Fibroblast of upper back skin (primary cell): ENCODE data around the gene ASIC1.
A peak's percentile ranks its signal among the peaks of the same experiment; 100 is the strongest.
"Not testable (repeated sequence)": the region's sequence is repeated elsewhere in the genome, so short reads cannot be mapped to it uniquely, and the experiment has no call there.

Experiments used
- DNase-seq: peaks from one replicate; pipeline ENCODE4 v3.0.0-alpha.2; 2013

ASIC1 gene

DNA sequence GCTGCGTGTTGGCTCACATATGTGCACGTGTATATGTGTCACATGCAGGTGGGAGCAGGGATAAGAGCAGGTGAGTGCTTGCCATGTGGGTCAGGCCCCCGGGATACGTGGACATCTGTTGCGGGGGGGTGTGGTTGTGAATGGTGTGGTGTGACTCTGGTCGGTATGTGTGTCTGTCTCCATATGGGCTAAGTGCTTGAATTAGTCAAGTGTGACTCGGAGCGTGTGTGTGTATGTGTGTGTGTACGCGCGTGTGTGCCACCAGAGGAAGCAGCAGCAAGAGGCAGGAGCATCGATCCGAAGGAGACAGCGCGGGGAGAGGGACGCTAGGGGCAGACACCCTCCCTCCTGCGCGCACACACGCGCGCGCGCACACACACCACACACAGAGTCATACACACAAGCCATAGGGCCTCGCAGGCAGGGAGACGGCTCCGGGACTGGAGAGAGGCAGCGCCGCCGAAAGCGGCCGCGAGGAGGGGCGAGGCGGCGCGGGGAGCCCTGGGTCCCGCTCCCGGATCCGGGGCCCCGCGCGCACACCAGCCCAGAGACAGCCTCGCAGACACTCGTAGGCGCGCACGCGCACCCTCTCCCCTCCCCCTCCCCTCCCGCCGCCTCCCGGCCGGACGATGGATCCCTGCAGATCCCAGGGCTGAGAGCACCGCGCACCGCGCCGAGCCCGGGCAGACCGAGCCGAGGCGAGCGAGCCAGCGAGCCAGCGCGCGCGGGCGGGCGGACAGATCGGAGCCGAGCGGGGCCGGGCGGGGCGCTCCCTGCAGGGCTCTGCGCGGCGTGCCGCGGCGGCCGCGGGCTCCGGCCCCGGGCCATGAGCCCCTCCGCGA, at the start of gene ASIC1:
Gene ASIC1, plus strand, starts transcription at position 597 of the 842 bp plus-strand sequence. CDS start 1,171 bp downstream, outside the sequence.
- DNase-seq, result peak; percentile 60

- DNase-seq, result peak; percentile 16
Measured at GRCh38 chr12:50013361-50014147, 43.8 kb upstream of the ASIC1 start.

DNA sequence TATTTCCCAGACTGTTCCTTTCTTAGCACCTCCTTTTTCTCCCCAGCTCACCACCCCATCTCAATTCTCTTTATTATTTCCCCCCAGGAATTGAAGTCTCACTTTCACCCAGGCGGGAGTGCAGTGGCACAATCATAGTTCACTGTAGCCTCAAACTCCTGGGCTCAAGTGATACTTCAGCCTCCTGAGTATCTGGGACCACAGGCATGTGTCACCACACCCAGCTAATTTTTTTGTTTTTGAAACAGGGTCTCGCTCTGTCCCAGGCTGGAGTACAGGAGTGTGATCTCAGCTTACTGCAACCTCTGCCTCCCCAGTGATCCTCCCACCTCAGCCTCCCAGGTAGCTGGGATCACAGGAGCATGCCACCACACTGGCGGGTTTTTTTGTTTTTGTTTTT, 43.1 kb upstream of the ASIC1 start:
- no peak for DNase-seq

- peak; percentile 88 for DNase-seq
Measured at GRCh38 chr12:50016501-50017475, 40.6 kb upstream of the ASIC1 start.

DNA sequence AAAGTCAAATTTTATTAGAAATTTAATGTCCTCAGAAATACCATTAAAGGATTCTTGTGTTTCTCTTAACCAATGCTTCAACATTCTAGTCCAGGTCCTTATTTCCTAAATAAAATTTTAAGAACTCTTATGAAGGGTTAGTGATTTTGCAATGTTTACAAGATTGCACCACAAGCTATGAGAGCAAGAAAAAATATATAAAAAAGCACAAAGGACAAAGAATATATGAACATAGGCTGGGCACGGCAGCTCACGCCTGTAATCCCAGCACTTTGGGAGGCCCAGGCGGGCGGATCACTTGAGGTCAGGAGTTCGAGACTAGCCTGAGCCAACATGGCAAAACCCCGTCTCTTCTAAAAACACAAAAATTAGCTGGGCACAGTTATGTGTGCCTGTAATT, 39.8 kb upstream of the ASIC1 start:
- DNase-seq, result no peak

DNA sequence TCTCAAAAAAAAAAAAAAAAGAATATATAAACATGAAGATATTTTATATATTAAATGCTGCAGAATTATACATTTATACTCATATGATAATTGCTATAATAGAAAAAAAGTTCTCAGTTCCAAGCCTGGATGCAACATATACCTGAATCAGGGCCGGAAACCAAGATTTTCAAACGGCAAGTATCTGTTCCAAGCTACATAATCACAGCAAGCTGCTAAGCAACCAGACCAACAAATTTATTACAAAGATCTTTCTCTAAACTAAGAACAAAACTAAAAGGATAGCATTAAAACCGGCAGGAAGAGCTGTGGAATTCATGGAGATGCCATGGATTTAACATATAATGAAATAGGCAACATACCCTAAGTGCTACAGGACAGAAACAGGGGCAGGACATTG, 39.2 kb upstream of the ASIC1 start:
- no peak for DNase-seq

GRCh38 chr12:50018968-50019367, 38.4 kb upstream of the ASIC1 start:
- DNase-seq, result no peak

GRCh38 chr12:50019524-50019923, 37.9 kb upstream of the ASIC1 start:
- DNase-seq, result no peak

GRCh38 chr12:50021031-50021430, 36.4 kb upstream of the ASIC1 start:
- DNase-seq, result no peak

DNA sequence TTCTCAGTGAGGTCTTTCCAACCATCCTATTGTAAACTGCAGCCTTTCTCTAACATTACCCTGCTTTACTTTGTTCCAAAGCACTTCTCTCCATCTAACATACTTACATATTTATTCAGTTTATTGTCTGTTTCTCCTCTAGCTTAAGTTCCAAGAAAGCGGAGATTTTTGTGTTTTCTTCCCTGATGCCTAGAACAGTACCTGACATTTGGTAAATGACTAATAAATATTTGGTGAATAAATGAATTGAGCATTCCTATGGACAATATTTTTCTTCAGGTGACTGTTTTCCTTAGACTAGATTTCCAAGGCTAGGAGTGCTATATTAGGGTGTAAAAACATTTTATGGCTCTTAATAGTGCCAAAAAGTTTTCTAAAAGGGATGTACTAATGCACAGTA, 34.5 kb upstream of the ASIC1 start:
- no peak for DNase-seq

- DNase-seq, result no peak
Measured at GRCh38 chr12:50024227-50024626, 33.2 kb upstream of the ASIC1 start.

GRCh38 chr12:50024805-50025186, 32.6 kb upstream of the ASIC1 start:
- no peak for DNase-seq

- DNase-seq, result peak; percentile 99
Measured at GRCh38 chr12:50025187-50026059, 32.0 kb upstream of the ASIC1 start, which contains the start of gene RACGAP1. RACGAP1 (minus strand) TSS chr12:50025494; CDS start chr12:50016715, 8,779 bp downstream.

- DNase-seq, result no peak
Measured at GRCh38 chr12:50026691-50027090, 30.7 kb upstream of the ASIC1 start.

DNA sequence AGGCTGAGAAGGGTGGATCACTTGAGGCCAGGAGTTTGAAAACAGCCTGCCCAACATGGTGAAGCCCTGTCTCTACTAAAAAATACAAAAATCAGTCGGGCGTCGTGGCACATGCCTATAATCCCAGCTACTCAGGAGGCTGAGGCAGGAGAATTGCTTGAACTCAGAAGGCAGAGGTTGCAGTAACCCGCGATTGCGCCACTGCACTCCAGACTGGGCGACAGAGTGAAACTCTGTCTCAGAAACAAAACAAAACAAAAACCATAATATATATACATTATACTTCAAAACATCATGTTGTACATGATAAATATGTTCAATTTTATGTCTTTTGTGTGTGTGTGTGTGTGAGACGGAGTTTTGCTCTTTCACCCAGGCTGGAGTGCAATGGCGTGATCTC, 26.9 kb upstream of the ASIC1 start:
- DNase-seq, result not testable (repeated sequence)

GRCh38 chr12:50032515-50032853, 24.9 kb upstream of the ASIC1 start:
- no peak for DNase-seq

DNA sequence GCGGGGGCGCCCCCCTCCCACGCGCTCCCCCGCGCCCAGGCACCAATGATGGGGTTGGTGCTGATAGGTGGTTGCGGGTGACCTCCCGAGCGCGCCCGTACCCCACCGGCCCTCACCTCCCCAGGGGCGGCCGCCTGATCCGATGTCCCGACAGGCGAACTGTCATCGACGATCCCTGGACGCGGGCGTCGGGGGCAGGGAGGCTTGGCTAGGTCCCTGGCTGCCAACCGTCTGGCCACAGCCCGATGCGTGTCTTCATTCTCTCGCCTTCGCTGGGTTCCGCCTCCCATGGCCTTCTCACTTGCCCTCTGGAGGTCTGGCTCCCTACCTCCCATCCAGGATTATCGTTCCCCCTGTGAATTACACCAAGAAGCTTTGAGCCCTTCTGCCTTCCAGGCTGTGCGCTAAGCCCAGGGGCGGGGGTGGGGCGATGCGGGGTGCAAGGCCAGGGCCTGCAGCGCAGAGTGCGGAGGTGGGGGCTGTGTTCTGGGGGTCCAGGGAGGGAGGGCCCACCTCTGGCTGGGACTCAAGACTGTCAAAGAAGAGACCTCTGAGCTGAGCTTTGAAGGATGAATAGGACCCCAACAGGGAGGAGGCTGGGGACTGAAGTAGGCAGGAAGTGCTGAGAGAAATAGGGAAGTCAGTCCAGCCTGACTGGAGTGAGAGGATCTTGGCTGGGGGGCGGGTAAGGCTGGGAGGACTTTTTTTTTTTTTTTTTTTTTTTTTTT, 24.4 kb upstream of the ASIC1 start:
- DNase-seq, result no peak

GRCh38 chr12:50038336-50038735, 19.1 kb upstream of the ASIC1 start:
- DNase-seq, result no peak

- DNase-seq, result peak; percentile 75
Measured at GRCh38 chr12:50039151-50039835, 18.1 kb upstream of the ASIC1 start.

GRCh38 chr12:50040657-50041056, 16.7 kb upstream of the ASIC1 start:
- DNase-seq, result no peak
